HL-60 (cell line): ENCODE data around the gene TTC27.
"Not testable (repeated sequence)": the region's sequence is repeated elsewhere in the genome, so short reads cannot be mapped to it uniquely, and the experiment has no call there.

ENCODE experiments used
- DNase-seq, 2 experiments: peaks; one replicate each; pipeline ENCODE4 v3.0.0-alpha.2; 2010 to 2020; ENCODE audit warnings: low read depth in 1 of 2, low spot score in 1 of 2
- H3K27ac ChIP-seq: fragments of 250-450 bp; sonication (Bioruptor Pico); replicated peaks from 2 replicates; pipeline ENCODE4 v1.5.1; 2020; ENCODE audit warnings: mild to moderate bottlenecking, moderate library complexity
- H3K27me3 ChIP-seq: fragments of 250-450 bp; sonication (Bioruptor Pico); 2 replicates; pipeline ENCODE4 v1.5.1; 2021; ENCODE audit warnings: mild to moderate bottlenecking, moderate library complexity; ENCODE audit not compliant: insufficient read depth, poor library complexity, severe bottlenecking
- H3K4me3 ChIP-seq: replicated peaks from 2 replicates; pipeline ENCODE4 v1.5.1; 2011; ENCODE audit warnings: mild to moderate bottlenecking, control low read depth, low read length; ENCODE audit not compliant: insufficient read depth
- GABPA ChIP-seq: IDR thresholded peaks from 2 replicates; pipeline ENCODE4 v1.6.1; 2012; ENCODE audit warnings: low read depth
- POLR2AphosphoS5 ChIP-seq: IDR thresholded peaks from 2 replicates; pipeline ENCODE4 v1.6.1; 2012; ENCODE audit warnings: low read depth
- REST ChIP-seq: IDR thresholded peaks from 2 replicates; pipeline ENCODE4 v1.6.1; 2012; ENCODE audit warnings: low read depth; ENCODE audit not compliant: insufficient replicate concordance
- SPI1 ChIP-seq: IDR thresholded peaks from 2 replicates; pipeline ENCODE4 v1.6.1; 2012; ENCODE audit warnings: low read depth, mild to moderate bottlenecking, borderline replicate concordance
- microRNA-seq: library from miRNA; unstranded; fragments of <30 nt; microRNA quantifications from one replicate; pipeline ENCODE4, GENCODE V29; 2018
- TF ChIP-seq, protein P1 (sequence below): IDR thresholded peaks from one replicate; pipeline ENCODE4 v1.5.1; 2011; ENCODE audit warnings: low read length, control low read depth, inconsistent platforms; ENCODE audit not compliant: insufficient read depth

The TTC27 gene

DNA sequence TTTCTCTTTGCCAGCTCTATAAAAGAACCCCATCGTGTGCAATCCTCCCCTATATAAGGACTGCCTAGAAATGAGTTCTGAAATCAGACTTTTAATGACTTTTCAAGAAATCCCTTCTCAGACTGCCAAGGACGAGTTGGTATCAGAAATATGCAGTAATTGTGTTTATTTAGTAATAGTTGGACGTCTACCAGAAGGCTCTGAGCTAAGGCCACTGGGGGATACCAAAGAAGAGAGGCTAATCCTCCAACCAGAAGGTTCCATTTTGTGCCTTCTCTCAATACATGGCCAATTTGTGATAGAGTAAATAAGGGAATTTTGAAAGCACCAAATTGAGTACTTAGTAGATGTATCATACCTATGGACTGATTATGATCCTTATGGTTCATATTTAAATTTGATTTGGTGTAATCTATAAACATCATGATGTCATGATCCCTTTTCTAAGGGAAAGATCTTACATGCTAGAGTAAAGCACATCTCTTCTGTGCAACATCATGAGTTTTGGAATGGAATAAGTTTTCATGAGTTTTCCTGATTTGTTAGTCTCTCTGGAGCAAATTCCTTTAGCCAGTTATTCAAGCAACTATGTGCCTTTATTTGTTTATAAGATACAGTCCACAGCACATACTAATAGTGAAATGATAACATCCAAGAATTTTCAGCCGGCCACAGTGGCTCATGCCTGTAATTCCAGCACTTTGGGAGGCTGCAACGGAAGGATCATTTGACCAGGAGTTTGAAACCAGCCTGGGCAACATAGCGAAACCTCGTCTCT lies 236.7 kb downstream of the TTC27 start:
- DNase-seq, result no peak
- H3K27ac ChIP-seq, result no peak overlapping the region
- no peak for TF ChIP-seq GABPA
- no peak for TF ChIP-seq REST
- TF ChIP-seq, protein P1, sequence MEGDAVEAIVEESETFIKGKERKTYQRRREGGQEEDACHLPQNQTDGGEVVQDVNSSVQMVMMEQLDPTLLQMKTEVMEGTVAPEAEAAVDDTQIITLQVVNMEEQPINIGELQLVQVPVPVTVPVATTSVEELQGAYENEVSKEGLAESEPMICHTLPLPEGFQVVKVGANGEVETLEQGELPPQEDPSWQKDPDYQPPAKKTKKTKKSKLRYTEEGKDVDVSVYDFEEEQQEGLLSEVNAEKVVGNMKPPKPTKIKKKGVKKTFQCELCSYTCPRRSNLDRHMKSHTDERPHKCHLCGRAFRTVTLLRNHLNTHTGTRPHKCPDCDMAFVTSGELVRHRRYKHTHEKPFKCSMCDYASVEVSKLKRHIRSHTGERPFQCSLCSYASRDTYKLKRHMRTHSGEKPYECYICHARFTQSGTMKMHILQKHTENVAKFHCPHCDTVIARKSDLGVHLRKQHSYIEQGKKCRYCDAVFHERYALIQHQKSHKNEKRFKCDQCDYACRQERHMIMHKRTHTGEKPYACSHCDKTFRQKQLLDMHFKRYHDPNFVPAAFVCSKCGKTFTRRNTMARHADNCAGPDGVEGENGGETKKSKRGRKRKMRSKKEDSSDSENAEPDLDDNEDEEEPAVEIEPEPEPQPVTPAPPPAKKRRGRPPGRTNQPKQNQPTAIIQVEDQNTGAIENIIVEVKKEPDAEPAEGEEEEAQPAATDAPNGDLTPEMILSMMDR, result no peak
- no peak for TF ChIP-seq POLR2AphosphoS5
- no peak for TF ChIP-seq SPI1
- no peak overlapping the region for H3K4me3 ChIP-seq
- no peaks in the 10 kb centered on the region for H3K27me3 ChIP-seq

GRCh38 chr2:32865399-32866068 lies 237.7 kb downstream of the TTC27 start:
- TF ChIP-seq GABPA (no peak), SPI1 (no peak), REST (no peak), POLR2AphosphoS5 (no peak)
- TF ChIP-seq, protein P1, result no peak
- H3K4me3 ChIP-seq, result no peak overlapping the region
- no peak overlapping the region for H3K27ac ChIP-seq
- H3K27me3 ChIP-seq, result no peaks in the 10 kb centered on the region
- DNase-seq, result no peak

DNA sequence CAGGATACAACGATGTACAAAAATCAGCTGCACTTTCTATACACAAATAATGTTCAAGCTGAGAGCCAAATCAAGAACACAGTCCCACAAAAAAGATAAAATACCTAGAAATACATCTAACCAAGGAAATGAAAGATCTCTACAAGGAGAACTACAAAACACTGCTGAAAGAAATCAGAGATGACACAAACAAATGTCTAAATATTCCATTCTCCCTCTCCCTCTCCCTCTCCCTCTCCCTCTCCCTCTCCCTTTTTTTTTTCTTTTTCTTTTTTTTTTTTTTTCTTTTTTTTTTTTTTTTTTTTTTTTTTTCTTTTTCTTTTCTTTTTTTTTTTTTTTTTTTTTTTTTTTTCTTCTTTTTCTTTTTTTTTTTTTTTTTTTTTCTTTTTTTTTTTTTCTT lies 238.6 kb downstream of the TTC27 start:
- not testable (repeated sequence) for H3K27me3 ChIP-seq, H3K4me3 ChIP-seq, H3K27ac ChIP-seq, DNase-seq

Small RNAs within 50 kb of the gene (microRNA-seq; reads per million reads assigned to microRNA genes)
- 1.2 reads per million for gene MIR4765
